ENCODE results near the gene APBB1IP.
"Not testable (repeated sequence)": the region's sequence is repeated elsewhere in the genome, so short reads cannot be mapped to it uniquely, and the experiment has no call there.

Gene APBB1IP

GRCh38 chr10:26441491-26442214 lies 3.5 kb downstream of the APBB1IP start:
- no peak for FAIRE-seq

DNA sequence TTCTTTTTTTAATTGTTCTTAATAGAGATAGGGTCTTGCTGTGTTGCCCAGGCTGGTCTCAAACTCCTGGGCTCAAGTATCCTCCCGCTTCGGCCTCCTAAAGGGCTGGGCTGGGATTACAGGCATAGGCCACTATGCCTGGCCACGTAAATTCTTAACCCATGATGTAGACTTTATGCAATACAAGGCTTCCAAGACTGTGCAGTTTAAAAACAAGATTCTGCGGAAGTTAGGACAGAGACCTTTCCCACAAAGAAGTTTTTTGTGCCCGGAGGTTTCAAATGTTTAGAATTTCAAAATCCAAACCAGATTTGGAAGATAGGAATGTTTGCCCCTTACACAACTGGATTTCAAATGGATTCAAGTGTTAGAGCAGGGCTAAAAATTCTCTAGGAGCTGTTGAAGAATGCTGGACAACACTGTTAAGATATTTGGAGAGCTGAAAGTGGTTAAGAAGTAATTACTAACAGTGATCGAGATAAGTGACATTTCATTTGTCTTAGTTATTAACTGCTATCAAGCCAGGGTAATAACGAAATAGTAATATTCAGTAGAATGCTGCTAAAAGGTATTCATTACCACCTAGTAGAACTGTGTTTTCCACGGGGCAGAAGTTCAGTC lies 7.4 kb downstream of the APBB1IP start:
- no peak for FAIRE-seq

DNA sequence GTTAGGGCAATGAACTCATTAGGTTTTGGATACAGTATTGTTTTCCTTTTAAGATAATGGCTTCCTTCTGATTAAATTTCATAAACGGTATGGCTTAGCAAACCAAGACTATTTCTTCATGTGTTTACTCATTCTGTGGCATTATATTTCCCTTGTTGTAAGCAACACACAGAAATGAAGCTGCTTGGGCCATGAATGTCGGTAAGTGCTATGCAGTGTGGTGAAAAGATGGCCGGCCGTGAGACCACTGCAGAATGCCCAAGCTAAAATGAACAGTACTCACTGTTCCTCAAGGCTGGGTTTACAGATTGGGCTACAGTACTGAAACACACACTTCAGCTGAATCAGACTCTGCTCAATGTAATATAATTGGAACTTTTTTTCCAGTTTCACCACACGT lies 8.1 kb downstream of the APBB1IP start:
- no peak for FAIRE-seq

- no peak for FAIRE-seq
Observed at GRCh38 chr10:26448292-26448691, 10.2 kb downstream of the APBB1IP start.

DNA sequence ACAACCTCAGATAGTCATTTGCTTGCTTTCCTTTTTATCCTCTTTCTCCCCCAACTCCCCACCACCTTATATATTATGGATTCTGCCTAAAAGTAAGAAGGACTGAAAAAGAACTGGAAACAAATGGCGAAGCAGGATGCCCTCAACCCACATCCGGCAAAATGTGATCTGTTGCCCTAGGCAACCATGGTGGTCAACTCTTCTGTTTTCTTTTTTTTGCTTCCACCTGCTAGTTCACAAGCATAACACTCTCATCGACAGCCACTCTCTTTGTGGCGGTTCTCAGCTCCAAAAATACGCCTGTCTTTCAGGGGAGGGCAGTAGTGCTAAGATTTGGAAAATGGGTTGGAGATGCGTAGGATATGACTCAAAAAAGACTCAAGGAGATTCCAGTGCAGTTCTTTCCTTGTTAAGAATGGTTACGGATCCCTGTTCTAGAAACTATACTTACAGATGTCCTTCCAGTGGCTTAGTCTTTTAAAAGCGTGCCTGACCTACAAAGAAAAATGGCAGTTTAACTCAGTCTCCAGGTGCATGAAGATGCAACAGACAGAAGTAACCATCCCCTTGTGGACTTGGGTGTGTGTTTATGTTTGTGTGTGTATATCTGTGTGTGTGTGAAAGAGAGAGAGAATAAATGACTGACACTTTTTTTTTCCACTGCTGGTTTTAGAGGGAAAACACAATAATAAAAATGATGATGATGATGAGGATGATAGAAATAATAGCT lies 10.7 kb downstream of the APBB1IP start:
- FAIRE-seq, result no peak

- FAIRE-seq, result no peak
Observed at GRCh38 chr10:26449726-26450125, 11.6 kb downstream of the APBB1IP start.

DNA sequence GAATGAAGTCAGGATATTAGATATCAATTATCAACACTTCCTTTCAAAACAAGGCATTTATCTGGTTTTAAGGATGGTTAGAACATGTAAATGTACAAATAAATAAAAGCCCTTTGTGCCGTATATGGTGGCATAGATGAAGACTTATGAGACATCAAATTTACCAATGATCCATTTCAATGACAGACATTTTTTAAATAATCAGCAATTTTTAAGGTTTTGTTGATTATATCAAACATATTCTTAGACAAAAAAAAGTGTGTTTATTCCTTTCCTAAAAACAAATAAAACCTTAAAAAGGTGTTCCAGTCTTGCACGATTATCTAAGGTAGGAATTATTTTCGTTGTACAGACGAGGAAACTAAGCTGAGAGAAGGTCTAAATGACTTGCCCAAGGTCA lies 13.8 kb downstream of the APBB1IP start:
- no peak for FAIRE-seq

DNA sequence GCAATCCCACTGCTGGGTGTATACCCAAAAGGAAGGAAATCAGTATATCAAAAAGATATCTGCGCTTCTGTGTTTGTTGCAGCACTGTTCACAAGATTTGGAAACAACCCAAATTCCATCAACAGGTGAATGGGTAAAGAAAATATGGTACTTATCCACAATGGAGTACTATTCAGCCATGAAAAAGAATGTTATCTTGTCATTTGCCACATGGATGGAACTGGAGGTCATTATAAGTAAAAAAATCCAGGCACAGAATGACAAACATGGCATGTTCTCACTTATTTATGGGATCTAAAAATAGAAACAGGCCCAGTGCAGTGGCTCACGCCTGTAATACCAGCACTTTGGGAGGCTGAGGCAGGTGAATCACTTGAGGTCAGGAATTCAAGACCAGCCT lies 15.7 kb downstream of the APBB1IP start:
- FAIRE-seq, result no peak

DNA sequence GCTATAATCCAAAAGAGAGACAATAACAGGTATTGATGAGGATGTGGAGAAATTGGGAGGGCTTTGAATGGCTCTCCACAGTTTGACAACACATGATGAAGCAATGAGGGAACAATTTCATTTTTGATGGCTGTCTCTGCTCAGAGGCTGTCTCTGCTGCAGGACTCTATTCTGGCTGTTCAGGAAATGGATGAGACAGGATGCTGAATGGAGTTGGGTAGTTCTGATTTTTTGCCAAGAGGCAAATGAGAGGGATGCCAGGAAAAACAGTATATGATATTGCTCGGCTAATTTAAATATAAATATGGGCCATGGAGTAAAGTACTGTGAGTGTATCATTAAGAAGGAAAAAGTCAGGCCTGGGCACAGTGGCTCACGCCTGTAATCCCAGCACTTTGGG lies 16.8 kb downstream of the APBB1IP start:
- no peak for FAIRE-seq

DNA sequence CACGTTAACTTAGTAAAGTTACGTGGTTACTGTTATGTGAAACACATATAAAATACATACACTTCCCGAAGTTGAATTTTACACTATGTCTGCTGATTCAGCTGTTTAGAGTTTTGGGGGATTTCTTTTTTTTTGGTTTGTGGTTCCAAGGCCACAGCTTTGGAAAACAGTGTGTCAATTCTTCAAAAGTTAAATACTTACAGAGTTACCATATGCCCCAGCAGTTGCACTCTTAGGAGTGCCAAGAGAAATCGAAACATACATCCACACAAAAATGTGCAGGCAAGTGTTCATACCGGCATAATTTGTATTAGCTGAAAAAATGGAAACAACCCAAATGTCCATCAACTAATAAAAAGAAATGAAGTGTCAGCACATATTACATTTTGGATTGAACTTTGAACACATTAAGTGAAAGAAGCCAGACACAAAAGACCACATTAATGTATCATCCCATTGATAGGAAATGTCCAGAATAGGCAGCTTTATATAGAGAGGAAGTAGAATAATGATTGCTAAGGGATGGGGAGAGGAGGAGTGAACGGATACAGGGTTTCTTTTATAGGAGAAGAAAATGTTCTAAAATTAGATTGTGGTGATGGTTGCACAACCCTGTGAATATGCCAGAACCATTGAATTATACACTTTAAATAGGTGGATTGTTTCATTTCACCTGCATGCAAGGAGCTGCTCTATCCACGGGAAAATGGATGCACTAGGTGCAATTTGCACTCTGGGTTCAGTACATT lies 17.6 kb downstream of the APBB1IP start:
- no peak for FAIRE-seq

GRCh38 chr10:26457088-26457487 lies 18.9 kb downstream of the APBB1IP start:
- FAIRE-seq, result no peak

DNA sequence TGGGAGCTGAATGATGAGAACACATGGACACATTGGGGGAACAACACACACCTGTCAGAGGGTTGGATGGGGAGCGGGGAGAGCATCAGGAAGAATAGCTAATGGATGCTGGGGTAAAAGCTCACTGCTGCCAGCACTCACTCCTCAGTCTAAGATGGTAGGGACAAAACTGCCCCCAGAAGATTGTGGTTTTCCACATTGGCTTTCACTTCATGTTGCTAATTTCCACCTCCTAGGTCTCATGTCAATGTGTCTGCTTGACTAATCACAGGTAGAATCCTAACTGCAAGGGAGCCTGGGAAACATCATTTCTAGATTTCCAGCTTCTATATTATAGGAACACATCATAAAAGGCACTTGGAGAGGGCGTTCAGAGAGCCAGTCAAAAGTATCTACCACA lies 22.6 kb downstream of the APBB1IP start:
- FAIRE-seq, result no peak

GRCh38 chr10:26463986-26464385 lies 25.8 kb downstream of the APBB1IP start:
- no peak for FAIRE-seq

- FAIRE-seq, result no peak
Observed at GRCh38 chr10:26464632-26465280, 26.6 kb downstream of the APBB1IP start.

- FAIRE-seq, result not testable (repeated sequence)
Observed at GRCh38 chr10:26466531-26466930, 28.4 kb downstream of the APBB1IP start.

DNA sequence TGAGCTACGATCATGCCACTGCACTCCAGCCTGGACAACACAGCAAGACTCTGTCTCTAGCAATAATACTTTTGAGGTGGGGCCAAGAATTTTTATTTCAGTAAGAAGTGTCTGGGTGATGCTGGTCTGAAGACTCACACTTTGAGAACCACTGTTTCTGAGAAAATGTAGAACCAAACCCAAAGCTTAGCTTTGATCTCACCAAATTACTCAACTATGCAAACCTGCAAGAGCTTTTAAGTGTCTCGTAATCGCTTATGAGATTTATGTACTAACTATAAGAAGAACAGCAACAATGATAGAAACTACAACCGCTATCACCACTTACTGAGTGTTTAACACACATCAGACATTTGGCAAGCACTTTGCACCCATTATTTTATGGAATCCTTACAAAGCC lies 29.5 kb downstream of the APBB1IP start:
- FAIRE-seq, result no peak

GRCh38 chr10:26468291-26468690 lies 30.1 kb downstream of the APBB1IP start:
- FAIRE-seq, result no peak

DNA sequence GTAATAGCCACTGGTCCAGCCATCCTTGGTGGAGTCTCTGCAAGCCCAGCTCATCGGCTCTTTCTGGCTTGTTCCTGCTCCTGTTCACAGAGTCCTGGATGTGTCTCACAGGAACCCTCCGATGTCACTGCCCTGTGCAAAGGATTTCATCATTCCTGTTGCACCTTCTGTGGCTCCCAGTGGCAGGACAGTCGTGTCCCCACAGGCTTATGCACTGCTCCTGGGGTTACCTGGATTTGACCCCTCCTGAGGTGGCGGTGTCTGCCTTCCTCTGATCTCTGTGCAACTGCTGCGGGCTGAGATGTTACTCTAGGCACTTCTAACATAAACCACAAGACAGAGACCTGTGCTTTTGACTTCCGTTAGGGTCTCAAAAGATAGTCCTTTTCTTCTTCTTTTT lies 30.6 kb downstream of the APBB1IP start:
- FAIRE-seq, result no peak

DNA sequence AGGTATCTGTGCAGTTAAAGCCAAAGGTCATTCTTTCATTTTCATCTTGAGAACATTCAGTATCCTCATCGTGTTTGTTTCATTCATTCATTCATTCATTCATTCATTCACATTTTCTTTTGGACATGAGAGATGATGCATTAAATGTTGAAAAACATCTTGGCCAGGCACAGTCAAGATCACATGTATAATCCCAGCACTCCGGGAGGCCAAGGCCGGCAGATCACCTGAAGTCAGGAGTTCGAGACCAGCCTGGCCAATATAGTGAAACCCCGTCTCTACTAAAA lies 34.3 kb downstream of the APBB1IP start:
- FAIRE-seq, result no peak

DNA sequence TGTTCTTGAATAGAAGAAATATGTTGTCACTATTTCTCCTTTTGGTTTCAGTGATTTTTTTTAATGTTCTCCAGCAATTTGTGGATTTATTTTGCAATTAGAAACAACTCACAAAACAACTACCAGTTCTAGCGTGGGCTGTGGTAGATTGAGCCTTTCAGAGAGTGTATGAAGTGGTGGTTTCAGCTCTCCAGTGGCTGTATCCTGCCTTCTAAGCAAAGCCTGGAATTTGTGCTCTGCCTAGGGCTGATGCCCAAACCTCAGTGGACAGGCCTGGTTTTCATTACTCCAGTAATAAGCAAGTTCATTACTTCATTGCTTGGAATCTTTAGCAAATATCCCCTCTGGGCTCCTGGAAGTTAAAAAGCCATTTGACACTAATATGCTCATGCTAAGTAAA lies 35.9 kb downstream of the APBB1IP start:
- FAIRE-seq, result no peak

- not testable (repeated sequence) for FAIRE-seq
Observed at GRCh38 chr10:26474845-26475244, 36.7 kb downstream of the APBB1IP start.

GRCh38 chr10:26475386-26475785 lies 37.2 kb downstream of the APBB1IP start:
- FAIRE-seq, result no peak

DNA sequence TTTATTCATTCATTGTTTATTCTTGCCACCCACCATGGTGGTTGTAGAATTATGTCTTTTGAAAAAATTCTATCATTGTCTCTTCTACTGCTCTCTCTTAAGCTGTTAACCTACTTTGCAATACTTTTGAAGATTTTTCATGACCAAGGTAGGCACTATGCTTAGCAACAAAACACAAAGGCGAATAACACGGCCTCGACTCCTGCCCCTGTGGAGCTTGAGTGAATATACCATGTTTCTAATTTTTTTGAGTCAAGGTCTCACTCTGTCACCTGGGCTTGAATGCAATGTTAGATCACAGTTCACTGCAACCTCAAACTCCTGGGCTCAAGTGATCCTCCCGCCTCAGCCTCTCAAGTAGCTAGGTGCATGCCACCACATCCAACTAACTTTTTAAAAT lies 39.4 kb downstream of the APBB1IP start:
- FAIRE-seq, result no peak

Data from endometrium (tissue), 2 donors.